Head of caudate nucleus (tissue), 42 donors: ENCODE measurements around the gene C19orf67.
A peak's percentile ranks its signal among the peaks of the same experiment; 100 is the strongest.

Experiments used
- DNase-seq, 42 donors: peaks; one replicate each; pipeline versions ENCODE4 v3.0.0 to v3.0.0-alpha.2; 2020 to 2021; ENCODE audit warnings: mixed read lengths in 7 of 42
- intact Hi-C: fragments of 100-400 bp; cut with DNase I; formaldehyde crosslinking; loops from one replicate; pipeline ENCODE4 v1.15.0; 2022

Gene C19orf67

DNA sequence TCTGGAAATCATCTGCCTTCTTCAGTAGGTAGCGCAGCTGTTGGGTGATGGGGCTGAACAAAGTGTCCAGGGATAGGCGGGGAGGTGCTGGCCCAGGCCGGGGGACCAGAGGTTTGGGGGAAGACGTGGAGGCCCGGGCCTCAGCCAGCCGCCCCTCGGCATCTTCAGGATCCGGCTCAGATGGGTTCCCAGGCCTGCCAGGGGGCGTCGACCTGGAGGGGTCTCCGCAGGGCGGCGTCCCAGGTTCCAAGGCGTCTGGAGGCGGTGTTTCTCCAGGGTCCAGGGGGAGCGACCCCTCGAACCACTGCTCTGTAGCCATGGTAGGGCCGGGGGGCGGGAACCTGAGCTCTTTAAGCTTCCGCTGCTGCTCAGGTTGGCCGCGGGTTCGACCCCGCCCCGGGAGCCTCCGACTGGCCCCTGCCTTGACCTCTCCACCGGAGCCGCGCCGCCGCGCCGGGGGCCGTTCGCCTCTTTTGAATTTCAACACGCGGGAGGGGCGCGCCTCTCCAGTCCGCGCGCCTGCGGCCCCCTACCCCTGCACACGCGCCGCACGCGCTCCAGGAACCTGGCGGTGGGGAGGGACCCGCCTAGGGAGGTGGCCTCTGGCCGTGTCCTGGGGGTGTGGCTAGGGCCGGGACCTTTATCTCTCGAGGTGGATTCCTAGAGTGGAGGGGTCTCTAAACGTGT, at the start of gene C19orf67:
TSS of gene C19orf67 (minus strand) at position 475 of the 687 bp plus-strand sequence. CDS start at position 319, 156 bp downstream.
- DNase-seq, result no peak
- intact Hi-C loops, result no loop called here

DNA sequence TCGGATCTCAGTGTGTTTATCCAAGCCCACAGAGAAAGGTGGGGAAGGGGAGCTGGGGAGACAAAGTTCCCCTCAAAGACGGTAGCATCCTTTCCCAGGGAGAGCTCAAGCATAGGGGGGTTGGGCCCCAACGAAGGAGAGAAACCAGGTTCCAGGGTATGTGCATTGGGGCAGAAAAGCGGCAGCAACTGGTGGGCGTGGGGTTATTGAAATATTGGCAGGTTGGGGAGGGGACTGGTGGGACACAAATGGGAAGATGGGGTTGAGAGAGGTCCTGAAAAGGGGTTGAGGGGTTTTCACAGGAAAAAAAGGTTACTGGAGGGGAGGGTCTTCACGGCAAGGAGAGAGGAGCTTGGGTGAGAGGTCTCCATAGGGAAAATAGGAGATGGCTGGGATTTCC, 49.8 kb upstream of the C19orf67 start:
- intact Hi-C loops, result loop anchor here (5.0 kb wide), 3 partner anchors 212 to 337 kb away; no protein-coding TSS in a partner anchor

DNA sequence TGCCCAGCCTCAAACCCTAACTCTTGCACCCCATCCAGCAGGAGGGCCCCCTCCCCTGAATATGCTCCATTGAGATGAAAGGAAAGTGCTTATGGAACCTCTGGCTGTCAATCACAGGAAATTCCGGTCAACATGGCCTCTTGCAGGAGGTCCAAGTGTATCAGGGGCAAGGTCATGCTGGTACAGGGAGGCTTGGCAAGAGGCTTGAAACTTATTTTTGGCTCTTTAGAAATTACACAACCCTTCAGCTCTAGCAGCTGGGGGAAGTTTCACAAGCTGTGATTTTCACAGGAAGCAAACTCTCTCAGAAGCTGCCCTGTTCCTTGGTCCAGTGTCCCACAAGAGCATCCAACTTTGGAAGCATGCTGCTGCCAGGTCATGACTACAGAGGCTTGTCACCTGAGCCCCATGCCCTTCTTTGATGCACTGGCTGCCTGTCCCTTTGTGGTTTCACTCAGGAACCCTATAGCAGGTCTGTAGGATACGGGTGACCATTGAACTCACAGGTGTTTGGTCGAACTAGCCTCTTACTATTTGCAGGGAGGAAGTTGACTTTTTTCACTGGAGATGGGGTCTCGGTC, 42.4 kb upstream of the C19orf67 start:
- intact Hi-C loops, result no loop called here
- peak in 2 of 42 donors; percentile 20 to 51 for DNase-seq

More for the DNA sequence above, 49.8 kb upstream of the C19orf67 start:
- DNase-seq, result no peak

DNA sequence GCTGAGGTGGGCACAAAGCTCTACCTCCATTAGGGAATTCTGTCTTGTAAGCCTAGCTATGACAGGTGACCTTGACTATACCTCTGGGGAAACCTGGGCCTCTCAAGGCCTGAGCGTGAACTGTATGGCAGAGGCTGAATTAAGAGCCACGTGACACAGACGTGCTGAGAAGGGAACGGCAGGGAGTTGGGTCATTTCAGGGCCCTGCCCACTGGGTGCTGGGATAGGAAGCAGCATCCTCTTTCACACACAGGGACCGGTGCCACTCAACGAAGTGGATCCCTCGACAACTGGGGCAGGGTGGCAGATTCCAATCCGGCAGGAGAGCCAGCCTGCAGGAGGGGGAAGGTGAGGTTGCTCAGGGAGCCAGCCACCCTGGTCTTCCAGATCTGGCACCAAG, 41.6 kb upstream of the C19orf67 start:
- intact Hi-C loops, result no loop called here
- DNase-seq, result peak in 2 of 42 donors; percentile 34 to 35

DNA sequence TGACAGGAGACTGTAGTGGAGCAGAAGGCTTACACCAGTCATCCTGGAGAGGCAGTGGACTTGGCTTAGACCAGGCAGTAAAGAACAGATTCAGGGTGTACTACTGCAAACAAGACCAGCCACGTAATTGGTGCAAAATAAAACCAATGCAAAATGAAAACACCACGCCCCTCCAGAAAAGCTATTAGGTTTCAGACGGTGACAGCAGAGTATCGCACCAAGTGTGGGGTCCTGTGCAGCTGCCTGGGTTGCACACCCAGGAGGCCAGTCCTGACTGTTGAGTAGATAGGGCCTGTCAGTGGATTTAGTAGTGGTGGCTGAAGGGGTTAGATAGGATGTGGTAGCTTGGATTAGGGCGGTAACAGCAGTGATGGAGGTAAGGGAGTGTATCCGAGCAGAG, 37.3 kb upstream of the C19orf67 start:
- intact Hi-C loops, result no loop called here

DNA sequence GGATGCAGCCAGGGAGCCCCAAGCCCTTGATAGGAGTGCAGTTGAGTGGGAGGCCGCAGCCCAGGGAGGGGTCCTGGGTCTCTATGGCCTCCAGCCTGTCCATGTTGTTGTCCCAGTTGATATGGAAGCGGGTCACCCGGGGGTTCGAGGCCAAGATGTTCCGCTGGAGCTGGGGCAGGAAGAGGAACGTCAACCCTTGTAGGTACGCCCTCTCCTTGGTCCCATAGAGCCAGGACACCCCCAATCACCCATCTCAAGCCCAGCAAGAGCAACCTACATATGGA, 34.9 kb upstream of the C19orf67 start:
- DNase-seq, result no peak
- intact Hi-C loops, result no loop called here

More for the DNA sequence above, 37.3 kb upstream of the C19orf67 start:
- no peak for DNase-seq

DNA sequence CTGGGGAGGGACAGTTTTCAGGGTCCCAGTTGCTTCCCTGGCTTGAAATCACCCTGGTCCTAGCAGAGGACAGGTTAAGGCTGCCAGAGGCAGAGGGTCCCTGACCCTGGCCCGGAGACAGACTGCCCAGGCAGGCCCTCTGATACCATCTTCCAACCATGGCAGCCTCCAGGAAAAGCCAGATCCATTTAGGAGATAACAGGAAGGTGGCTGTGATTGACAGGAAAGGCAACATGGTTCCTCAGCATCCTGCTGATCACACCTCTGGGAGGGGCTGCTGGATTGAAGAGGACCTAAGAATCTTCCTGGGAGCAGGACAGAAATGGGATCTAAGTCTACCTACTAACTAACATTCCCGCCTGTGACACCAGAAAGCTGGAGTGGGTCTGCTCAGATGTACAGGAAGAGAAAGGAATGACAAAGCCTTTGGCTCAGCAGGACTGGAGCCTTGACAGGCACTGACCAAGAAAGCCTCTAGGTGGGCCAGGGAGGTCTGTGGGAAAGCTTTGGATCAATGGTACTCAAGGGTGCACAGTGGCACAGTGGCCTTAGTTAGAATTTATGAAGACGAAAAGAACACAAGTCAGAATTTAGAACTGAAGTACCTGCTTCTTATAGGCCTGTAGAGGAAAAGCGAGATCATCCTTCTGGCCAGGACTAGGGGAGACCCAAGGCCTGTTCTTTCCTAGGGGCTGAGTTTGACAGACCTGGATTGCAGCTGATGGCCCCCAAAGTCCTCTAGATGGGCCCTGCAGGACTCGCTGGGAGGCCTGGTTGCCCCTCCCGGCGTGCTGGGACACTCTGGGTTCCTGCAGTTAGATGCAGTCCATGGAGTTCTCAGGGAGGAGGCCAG, 34.3 kb upstream of the C19orf67 start:
- intact Hi-C loops, result loop anchor here (5.0 kb wide), 1 partner anchor 38 kb away; no protein-coding TSS in a partner anchor
- DNase-seq, result no peak

DNA sequence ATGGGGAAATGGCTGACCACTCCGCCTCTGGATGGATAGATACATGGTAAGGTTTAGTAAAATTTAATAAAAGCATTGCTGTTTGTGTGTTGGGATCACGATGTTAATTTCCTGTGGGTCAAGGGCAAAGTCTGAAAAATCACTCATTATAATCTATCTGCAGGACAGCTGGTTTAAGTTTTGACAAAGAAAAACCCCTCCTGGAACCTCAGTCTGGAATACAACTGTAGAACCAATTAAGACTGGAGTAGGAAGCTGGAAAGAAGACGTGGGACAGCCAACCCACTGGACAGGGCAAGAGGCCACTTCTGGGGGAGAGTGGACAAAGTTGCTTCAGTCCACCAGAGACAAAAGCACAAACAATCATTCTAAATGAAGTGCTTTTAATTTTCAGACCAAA, 33.6 kb upstream of the C19orf67 start:
- intact Hi-C loops, result loop anchor here (5.0 kb wide), 1 partner anchor 37 kb away; no protein-coding TSS in a partner anchor

DNA sequence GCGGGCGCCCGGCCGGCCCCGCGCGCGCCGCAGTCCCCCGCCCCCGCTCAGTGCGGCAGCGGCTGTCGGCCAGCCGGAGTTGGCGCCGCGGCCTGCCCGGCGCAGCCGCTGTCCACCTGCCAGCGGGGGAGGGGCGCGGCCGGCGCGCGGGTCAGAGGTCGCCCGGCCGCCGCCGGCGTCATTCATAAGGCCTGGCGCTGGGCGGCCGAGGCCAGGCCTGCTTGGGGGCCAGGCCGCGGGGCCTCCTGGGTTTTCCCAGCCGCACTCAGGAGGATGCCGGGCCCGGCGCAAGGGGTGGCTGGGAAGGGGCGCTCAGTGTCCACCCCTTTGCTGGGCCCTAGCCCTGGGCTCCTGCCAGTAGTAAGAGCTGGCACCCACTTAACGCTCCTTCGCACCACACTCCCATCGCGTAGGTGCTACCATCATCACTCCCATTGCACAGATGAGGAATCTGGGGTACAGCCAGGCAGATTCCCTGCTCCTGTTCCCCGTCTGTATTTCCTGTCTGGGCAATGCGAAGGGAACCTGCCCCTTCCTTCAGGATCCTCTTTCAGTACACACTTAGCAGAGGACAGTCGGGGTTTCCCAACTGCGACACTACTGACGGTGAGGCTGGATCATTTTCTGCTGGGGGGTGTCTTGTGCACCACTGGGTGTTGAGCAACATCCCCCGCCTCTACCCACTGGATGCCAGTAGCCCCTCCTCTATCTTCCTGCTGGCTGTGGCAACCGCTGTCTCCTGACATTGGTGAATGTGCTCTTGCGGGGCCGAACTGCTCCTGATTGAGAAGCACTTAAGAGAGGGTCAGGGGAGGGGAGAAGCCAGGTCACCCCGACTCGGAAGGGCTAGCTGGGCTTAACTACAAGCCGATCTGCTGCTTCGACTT, 32.8 kb upstream of the C19orf67 start:
- peak; percentile 48 to 89 (median 73) for DNase-seq
- intact Hi-C loops, result loop anchor here (5.0 kb wide), 1 partner anchor 36 kb away; no protein-coding TSS in a partner anchor

More for the DNA sequence above, 33.6 kb upstream of the C19orf67 start:
- no peak for DNase-seq

DNA sequence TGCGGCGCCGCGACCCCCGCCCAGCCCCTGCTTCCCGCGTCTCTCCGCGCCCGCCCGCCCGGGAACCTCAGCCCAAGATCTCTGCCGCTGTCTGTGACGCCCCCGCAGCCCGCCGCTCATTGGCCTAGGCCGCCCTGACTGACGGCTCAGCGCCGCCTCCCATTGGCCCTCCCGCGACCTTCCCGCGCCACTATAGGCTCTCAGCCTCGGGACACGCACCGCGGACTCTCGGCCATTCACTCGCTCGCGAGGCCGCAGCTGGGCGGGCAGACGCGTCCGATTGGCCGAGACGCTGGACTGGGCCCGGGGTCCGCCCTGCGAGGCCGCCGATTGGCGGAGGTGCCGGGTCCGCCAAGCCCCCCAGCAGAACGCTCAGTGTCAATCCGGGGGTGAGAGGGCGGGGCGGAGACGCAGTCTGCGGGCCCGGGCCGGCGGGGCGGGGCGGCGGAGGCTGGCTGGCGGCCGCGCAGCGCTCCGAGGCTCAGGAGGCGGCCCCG, 32.1 kb upstream of the C19orf67 start, which contains the start of gene PRKACA:
TSS of gene PRKACA (minus strand) at position 95 of the 497 bp plus-strand sequence. CDS start 215 bp downstream, outside the sequence.
- intact Hi-C loops, result loop anchor here (5.0 kb wide), 1 partner anchor 35 kb away; no protein-coding TSS in a partner anchor
- peak; percentile 98 to 100 (median 100) for DNase-seq

DNA sequence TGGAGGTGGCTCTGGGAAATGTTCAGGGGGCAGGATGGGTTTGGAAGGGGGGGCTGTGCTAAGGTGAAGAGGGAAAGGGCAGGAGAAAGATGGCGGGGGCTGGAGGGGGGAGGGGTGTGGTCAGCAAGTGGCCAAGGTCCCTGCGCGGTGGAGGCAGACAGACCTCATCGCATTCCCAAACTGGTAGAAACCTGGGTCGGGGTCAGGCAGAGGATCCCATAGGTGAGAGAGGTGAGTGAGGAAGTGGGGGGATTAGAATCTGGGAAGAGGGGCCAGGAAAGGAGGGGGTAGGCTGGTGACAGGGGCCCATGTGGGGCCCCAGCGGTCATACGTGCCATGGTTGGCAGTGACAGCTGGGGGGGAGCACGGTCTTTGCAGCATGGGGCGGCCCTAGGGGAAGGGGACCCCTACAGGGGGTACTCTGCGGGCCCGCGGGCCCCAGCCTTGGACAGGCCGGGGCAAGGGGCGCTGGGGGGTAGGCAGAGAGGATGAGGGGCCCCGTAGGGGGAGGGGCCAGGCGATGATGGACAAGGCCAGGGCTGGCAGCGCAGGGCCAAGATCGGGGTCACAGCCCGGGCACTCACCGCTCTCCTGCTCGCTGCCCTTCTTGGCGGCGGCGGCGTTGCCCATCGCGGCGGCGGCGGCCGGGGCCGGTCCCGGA, 31.5 kb upstream of the C19orf67 start:
- intact Hi-C loops, result loop anchor here (5.0 kb wide), 1 partner anchor 35 kb away; no protein-coding TSS in a partner anchor
- DNase-seq, result peak in 21 of 42 donors; percentile 10 to 57 (median 35)

DNA sequence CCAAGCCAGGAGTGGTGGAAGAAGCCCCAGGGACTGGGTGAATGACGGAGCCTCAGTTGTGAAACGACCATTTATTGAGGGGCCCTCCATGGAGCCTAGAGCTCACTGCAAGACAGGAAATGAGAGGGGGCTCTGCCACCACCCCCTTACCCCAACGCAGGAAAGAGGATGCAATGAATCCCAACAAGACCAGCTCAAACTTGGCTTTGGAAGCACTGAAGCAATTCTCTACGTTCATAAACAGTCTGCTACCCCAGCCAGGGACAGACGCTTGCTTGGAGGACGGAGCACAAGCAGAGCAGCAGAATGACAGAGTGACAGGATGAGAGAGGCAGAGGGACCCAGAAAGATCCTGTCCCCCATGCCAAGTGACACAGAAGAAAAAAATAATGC, 30.9 kb upstream of the C19orf67 start:
- intact Hi-C loops, result loop anchor here (5.0 kb wide), 1 partner anchor 34 kb away; no protein-coding TSS in a partner anchor
- DNase-seq, result no peak

DNA sequence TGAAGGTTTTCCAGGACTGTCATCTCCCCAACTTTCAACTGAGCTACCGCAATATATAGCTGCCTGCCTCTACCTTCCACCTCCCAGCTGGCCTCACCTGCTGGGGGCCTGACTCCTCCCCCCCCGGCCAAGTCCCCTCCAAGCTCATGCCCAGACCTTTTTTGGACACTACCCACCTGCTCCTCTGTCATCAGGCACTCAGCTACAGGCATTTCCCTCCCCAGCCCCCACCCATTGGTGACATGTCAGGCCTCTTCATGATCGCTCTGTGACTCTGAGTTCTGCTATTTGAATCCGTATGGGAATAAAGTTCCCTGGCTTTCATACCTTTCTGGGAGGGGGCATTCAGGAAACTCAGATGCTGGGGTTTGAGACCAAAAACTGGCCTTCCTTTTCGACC, 30.2 kb upstream of the C19orf67 start:
- intact Hi-C loops, result loop anchor here (5.0 kb wide), 1 partner anchor 33 kb away; no protein-coding TSS in a partner anchor
- DNase-seq, result no peak

DNA sequence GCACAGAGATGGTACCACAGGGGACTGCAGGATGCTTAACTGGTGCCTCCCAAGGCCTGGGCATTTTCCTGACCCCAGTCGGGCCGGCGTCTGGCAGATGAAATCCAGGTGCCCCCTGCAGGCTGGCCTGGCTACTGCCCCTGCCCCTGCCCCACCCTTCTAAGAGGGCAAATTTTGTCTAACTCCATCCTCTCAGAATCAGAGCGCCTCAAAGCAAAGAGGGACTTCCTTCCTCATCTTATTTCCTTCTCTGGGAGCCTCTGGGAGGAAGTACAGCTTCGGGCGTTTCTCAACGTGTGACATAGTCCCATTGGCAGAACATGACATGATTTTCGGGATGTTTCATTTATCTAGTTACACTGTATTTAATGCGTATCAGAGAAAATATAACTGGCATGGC, 29.3 kb upstream of the C19orf67 start:
- peak in 28 of 42 donors; percentile 18 to 67 (median 44) for DNase-seq
- intact Hi-C loops, result loop anchor here (5.0 kb wide), 1 partner anchor 33 kb away; no protein-coding TSS in a partner anchor

DNA sequence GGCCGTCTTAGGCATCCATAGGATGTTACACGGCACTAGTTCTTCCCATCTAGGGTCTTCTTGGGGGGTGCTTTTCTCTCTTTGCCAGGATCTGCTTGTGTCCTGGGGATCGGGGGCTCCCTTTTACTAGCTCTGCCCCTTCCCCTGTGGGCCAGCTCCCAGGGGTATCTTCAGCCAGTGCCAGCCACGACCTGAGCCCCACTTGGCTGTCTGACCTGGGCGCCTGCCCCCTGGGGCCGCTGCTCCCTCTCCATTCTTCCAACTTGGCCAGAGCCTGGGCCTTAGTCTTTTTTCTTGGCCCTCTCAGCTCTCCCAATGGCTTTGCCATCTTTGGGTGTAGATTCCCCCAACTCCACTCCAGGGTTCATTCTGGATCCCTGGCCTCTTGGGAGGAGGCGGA, 28.9 kb upstream of the C19orf67 start:
- DNase-seq, result no peak
- intact Hi-C loops, result no loop called here

DNA sequence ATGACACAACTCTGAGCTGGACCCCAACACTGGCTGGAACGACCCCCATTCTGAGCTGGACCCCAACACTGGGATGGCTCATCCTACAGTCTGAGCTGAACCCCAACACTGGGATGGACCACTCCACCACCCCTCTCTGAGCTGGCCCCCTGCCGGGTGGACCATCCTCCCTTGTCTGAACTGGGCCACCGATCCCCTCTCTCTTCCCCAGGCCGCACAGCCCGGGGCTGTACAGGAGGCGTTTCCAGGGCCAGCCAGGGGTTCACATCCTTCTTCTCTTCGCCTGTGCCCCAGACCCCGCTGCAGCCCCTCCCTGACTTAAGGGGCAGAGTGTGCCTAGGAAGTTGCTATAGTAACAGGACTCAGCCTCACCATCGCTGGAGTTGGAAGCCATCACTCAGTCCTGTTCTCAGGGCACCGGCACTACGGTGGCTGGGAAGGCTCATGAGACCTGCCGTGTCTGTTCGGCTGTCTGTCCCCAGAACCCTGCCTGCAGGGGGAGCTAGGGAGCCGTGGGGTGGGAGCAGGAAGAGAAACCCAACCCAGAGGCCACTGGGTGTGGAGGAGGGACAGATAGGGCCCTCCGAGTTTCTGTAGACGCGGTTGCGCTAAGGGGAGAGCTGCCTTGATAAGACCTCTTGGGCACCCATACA, 28.3 kb upstream of the C19orf67 start:
- intact Hi-C loops, result no loop called here
- peak in 7 of 42 donors; percentile 13 to 56 (median 31) for DNase-seq

DNA sequence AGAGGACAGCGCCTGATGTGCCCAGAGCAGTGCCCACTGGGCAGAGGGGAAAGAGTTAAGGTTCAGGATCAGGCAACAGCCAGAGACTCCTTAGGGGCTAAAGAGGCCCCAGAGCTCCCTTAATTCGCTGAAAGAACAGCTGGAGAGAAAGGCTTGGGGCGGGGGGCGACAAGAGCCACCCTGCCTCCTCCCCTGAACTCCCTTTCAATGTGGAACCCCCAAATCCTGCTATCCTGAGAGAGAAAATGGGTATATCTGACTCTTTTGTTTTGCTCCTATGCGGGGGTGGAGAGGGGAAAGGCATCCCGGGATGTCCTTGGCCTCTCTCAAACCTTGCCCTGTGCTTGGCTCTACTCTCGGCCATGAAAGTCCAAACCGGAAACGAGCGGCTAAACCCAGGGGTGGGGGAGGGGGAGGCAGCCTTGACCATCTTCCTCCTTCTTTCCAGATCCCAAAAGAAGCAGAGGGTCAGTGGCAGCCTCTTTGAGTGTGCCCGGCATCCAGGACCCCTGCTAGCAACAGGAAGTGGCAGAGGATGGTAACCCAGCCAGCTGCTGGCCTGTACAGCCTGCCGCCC, 27.3 kb upstream of the C19orf67 start:
- intact Hi-C loops, result no loop called here
- no peak for DNase-seq
